Activated effector memory CD4-positive, alpha-beta T cell treated with anti-CD3 and anti-CD28 coated beads, Interleukin-2, amount 50 U/mL, for 16 hours (primary cell): ENCODE measurements around the gene CCDC40.

Source experiments
- DNase-seq: peaks from one replicate; pipeline ENCODE4 v3.0.0-alpha.2; 2020

CCDC40 gene

GRCh38 chr17:80105762-80106161 is 69.3 kb downstream of the CCDC40 start:
- no peak for DNase-seq

GRCh38 chr17:80106176-80106575 is 69.7 kb downstream of the CCDC40 start:
- DNase-seq: peak; percentile 50

GRCh38 chr17:80106751-80107150 is 70.3 kb downstream of the CCDC40 start:
- peak; percentile 25 for DNase-seq

- peak; percentile 59 for DNase-seq
These were observed 71.0 kb downstream of the CCDC40 start for GRCh38 chr17:80107231-80108021.

GRCh38 chr17:80108036-80108971 is 71.9 kb downstream of the CCDC40 start:
- peak; percentile 54 for DNase-seq

GRCh38 chr17:80109066-80109660 is 72.7 kb downstream of the CCDC40 start:
- peak; percentile 33 for DNase-seq

GRCh38 chr17:80109713-80110446 is 73.4 kb downstream of the CCDC40 start:
- DNase-seq: peak; percentile 54

- DNase-seq: peak; percentile 39
These were observed 74.0 kb downstream of the CCDC40 start for GRCh38 chr17:80110447-80110812.

GRCh38 chr17:80110927-80111701 is 74.7 kb downstream of the CCDC40 start:
- peak; percentile 62 for DNase-seq

- DNase-seq: peak; percentile 52
These were observed 75.4 kb downstream of the CCDC40 start for GRCh38 chr17:80111702-80112470.

GRCh38 chr17:80112471-80113032 is 76.1 kb downstream of the CCDC40 start:
- peak; percentile 53 for DNase-seq

- DNase-seq: peak; percentile 38
These were observed 76.6 kb downstream of the CCDC40 start for GRCh38 chr17:80113033-80113484.

GRCh38 chr17:80114758-80115157 is 78.3 kb downstream of the CCDC40 start:
- DNase-seq: no peak

- DNase-seq: no peak
These were observed 78.7 kb downstream of the CCDC40 start for GRCh38 chr17:80115159-80115558.

GRCh38 chr17:80116276-80116920 is 80.0 kb downstream of the CCDC40 start:
- peak; percentile 47 for DNase-seq

GRCh38 chr17:80116921-80117380 is 80.5 kb downstream of the CCDC40 start:
- peak; percentile 46 for DNase-seq

GRCh38 chr17:80117491-80118401 is 81.3 kb downstream of the CCDC40 start:
- peak; percentile 55 for DNase-seq

- DNase-seq: peak; percentile 57
These were observed 82.3 kb downstream of the CCDC40 start for GRCh38 chr17:80118601-80119270.
